ENCODE results near the gene SCN8A.

SCN8A gene

DNA sequence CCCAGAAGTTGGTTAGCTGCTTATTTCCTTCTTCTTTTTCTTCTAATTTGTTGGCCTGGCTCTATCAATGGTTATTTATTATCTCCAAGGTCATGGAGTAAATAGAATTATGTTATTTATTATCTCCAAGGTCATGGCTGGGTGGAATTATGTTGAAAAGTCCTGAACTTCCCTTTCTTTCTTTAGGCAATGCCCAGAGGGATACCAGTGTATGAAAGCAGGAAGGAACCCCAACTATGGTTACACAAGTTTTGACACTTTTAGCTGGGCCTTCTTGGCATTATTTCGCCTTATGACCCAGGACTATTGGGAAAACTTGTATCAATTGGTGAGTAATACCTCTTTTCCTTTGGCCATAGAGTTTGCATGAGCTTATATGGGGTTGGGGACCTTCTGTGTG is 111.6 kb downstream of the SCN8A start:
- Histone ChIP-seq H3K36me3 (ENCODE audit: control insufficient read depth, insufficient read depth, low read length) (no peaks in the 10 kb centered on the region), H3K27me3 (ENCODE audit: control insufficient read depth, insufficient read depth, low read length) (no peaks in the 10 kb centered on the region), H3K4me1 (ENCODE audit: control insufficient read depth, insufficient read depth, low read length) (no peaks in the 10 kb centered on the region), H3K27ac (ENCODE audit: low read depth, low read length) (no peak overlapping the region), H3K9ac (ENCODE audit: low read length) (no peak overlapping the region), H3K4me3 (ENCODE audit: low read length) (no peak overlapping the region)

DNA sequence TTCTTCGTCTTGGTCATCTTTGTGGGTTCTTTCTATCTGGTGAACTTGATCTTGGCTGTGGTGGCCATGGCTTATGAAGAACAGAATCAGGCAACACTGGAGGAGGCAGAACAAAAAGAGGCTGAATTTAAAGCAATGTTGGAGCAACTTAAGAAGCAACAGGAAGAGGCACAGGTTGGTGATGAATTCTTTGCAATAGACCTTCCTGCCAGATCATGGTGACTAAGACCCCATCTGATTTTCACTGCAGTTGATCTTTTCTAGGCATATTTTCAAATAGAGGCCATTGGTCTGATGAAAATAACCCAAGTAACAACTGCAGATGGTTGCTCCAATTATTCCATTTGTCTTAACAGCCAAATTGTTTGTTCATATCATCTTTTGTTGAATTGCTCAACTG is 114.4 kb downstream of the SCN8A start:
- no peaks in the 10 kb centered on the region for H3K36me3 ChIP-seq (ENCODE audit: control insufficient read depth, insufficient read depth, low read length)

DNA sequence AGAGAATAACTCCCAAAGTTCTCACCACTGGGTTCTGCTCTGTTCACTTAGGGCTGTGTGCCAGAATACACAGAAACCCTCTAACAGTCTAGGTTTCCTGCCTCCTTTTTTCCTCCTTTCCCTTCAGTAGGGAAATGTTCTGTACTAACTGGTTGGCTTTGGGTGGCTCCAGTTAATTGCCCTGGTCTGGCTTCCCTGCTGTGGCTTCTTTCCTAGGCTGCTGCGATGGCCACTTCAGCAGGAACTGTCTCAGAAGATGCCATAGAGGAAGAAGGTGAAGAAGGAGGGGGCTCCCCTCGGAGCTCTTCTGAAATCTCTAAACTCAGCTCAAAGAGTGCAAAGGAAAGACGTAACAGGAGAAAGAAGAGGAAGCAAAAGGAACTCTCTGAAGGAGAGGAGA is 115.2 kb downstream of the SCN8A start:
- H3K4me1 ChIP-seq (ENCODE audit: control insufficient read depth, insufficient read depth, low read length) = no peaks in the 10 kb centered on the region
- no peaks in the 10 kb centered on the region for H3K36me3 ChIP-seq (ENCODE audit: control insufficient read depth, insufficient read depth, low read length)
- H3K4me3 ChIP-seq (ENCODE audit: low read length) = no peak overlapping the region

More for the DNA sequence above, 114.4 kb downstream of the SCN8A start:
- no peak overlapping the region for H3K4me3 ChIP-seq (ENCODE audit: low read length)
- H3K4me1 ChIP-seq (ENCODE audit: control insufficient read depth, insufficient read depth, low read length) = no peaks in the 10 kb centered on the region
- H3K27me3 ChIP-seq (ENCODE audit: control insufficient read depth, insufficient read depth, low read length) = no peaks in the 10 kb centered on the region
- no peak overlapping the region for H3K9ac ChIP-seq (ENCODE audit: low read length)
- no peak overlapping the region for H3K27ac ChIP-seq (ENCODE audit: low read depth, low read length)

DNA sequence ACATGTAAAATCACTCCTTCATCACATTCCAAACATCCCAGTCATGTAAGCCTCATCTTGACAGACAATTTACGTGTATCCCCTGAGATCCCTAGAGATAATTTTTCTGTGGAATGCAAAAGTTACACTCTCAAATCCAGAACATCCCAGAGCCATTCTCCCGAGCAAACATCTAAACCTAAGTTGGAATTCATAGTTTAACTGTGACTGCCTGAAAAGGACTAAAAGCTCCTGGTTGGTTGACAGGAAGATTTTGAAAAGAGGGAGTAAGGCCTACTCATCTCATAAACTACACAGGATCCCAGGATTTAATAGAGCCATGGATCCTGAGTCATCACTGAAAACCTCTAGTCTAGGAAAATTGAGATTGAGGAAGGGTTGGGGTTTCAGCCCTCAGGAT is 123.6 kb downstream of the SCN8A start:
- Histone ChIP-seq H3K9ac (ENCODE audit: low read length) (no peak overlapping the region), H3K4me3 (ENCODE audit: low read length) (no peak overlapping the region), H3K36me3 (ENCODE audit: control insufficient read depth, insufficient read depth, low read length) (no peaks in the 10 kb centered on the region), H3K27ac (ENCODE audit: low read depth, low read length) (no peak overlapping the region), H3K27me3 (ENCODE audit: control insufficient read depth, insufficient read depth, low read length) (no peaks in the 10 kb centered on the region), H3K4me1 (ENCODE audit: control insufficient read depth, insufficient read depth, low read length) (no peaks in the 10 kb centered on the region)

More for the DNA sequence above, 115.2 kb downstream of the SCN8A start:
- Histone ChIP-seq H3K9ac (ENCODE audit: low read length) (no peak overlapping the region), H3K27me3 (ENCODE audit: control insufficient read depth, insufficient read depth, low read length) (no peaks in the 10 kb centered on the region), H3K27ac (ENCODE audit: low read depth, low read length) (no peak overlapping the region)

DNA sequence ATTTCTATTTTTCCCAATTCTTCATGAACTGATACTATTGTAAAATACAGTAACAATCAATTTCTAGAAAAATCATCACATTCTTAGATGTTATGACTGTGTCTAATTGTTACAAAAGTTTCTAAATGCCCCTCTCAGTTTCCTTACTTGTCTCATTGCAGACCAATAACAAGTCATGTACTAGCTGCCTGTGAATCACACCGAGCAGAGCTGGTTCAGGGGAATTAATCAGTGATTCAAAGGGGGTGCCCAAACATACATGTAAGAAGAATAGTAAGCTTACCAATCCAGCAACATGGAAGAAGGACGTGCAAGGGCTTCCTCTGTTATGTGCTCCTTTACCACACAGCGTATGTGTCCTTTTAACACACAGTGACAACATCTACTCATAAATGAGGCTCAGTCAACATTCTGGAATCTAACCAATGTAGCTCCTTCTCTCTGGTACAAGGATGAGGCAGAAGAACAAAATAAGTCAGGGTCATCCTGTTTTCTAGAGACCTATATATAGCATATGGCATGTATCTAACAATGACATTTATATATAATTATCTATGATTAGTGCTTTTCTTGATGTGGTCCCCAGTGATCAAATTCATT is 126.4 kb downstream of the SCN8A start:
- Histone ChIP-seq H3K4me3 (ENCODE audit: low read length) (no peak overlapping the region), H3K27ac (ENCODE audit: low read depth, low read length) (no peak overlapping the region), H3K4me1 (ENCODE audit: control insufficient read depth, insufficient read depth, low read length) (no peaks in the 10 kb centered on the region), H3K9ac (ENCODE audit: low read length) (no peak overlapping the region), H3K36me3 (ENCODE audit: control insufficient read depth, insufficient read depth, low read length) (no peaks in the 10 kb centered on the region), H3K27me3 (ENCODE audit: control insufficient read depth, insufficient read depth, low read length) (no peaks in the 10 kb centered on the region)

DNA sequence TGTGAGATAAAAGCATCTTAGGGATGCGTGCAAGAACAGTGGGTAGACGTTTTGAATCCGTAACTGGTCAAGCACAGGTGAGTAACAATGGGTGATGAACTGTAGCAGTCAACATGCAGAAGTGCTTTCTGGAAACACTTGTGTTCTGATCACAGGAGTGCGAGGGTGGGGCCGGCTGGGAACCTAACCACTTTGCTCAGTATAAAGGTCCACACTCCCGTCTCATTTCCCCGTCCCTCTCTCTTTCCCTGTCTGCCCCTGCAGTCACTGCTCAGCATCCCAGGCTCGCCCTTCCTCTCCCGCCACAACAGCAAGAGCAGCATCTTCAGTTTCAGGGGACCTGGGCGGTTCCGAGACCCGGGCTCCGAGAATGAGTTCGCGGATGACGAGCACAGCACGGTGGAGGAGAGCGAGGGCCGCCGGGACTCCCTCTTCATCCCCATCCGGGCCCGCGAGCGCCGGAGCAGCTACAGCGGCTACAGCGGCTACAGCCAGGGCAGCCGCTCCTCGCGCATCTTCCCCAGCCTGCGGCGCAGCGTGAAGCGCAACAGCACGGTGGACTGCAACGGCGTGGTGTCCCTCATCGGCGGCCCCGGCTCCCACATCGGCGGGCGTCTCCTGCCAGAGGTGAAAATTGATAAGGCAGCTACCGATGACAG is 130.4 kb downstream of the SCN8A start:
- no peak overlapping the region for H3K9ac ChIP-seq (ENCODE audit: low read length)
- no peaks in the 10 kb centered on the region for H3K36me3 ChIP-seq (ENCODE audit: control insufficient read depth, insufficient read depth, low read length)
- peak overlapping the region; percentile 44 for H3K4me3 ChIP-seq (ENCODE audit: low read length)
- H3K27me3 ChIP-seq (ENCODE audit: control insufficient read depth, insufficient read depth, low read length) = no peaks in the 10 kb centered on the region
- H3K4me1 ChIP-seq (ENCODE audit: control insufficient read depth, insufficient read depth, low read length) = no peaks in the 10 kb centered on the region
- no peak overlapping the region for H3K27ac ChIP-seq (ENCODE audit: low read depth, low read length)

DNA sequence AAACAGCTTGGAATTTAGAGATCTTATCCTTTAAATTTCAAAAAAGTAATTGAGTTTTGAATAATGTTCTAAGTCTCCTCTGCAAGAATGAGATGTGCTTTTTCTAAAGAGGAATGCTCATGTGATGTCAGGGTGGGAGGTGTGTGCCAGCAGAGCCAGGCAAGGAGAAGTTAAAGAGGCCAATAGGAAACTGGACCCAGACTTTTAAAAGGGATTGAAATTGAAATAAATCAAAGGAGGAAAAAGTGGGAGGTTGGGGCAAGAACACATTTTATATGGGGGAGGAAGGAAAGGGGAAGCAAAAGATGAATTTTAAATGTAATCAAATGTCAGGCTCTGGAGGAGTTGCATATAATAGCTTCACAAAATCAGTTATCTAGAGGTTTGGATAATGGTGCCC is 131.4 kb downstream of the SCN8A start:
- H3K4me3 ChIP-seq (ENCODE audit: low read length) = no peak overlapping the region
- H3K27ac ChIP-seq (ENCODE audit: low read depth, low read length) = no peak overlapping the region
- no peak overlapping the region for H3K9ac ChIP-seq (ENCODE audit: low read length)
- no peaks in the 10 kb centered on the region for H3K36me3 ChIP-seq (ENCODE audit: control insufficient read depth, insufficient read depth, low read length)
- no peaks in the 10 kb centered on the region for H3K27me3 ChIP-seq (ENCODE audit: control insufficient read depth, insufficient read depth, low read length)
- no peaks in the 10 kb centered on the region for H3K4me1 ChIP-seq (ENCODE audit: control insufficient read depth, insufficient read depth, low read length)

DNA sequence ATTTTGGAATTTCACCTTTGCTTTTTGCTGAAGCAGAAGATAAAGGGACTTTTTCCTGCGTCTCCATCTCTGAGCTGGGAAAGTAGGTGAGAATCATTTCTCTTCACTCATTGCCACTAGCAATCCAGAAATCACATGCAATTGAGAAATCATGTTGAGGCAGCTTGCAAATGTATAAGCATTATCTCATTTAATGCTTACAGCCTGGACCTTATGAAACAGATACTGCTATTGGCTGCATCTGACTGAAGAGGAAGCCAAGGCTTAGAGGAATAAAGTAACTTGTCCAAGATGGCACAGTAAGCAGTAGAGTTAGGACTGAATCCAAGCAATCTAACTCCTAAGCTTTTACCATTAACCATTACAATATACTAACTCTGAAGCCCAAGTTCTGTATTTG is 135.1 kb downstream of the SCN8A start:
- H3K27ac ChIP-seq (ENCODE audit: low read depth, low read length) = no peak overlapping the region
- H3K4me3 ChIP-seq (ENCODE audit: low read length) = no peak overlapping the region
- no peaks in the 10 kb centered on the region for H3K36me3 ChIP-seq (ENCODE audit: control insufficient read depth, insufficient read depth, low read length)
- no peak overlapping the region for H3K9ac ChIP-seq (ENCODE audit: low read length)
- no peaks in the 10 kb centered on the region for H3K27me3 ChIP-seq (ENCODE audit: control insufficient read depth, insufficient read depth, low read length)
- H3K4me1 ChIP-seq (ENCODE audit: control insufficient read depth, insufficient read depth, low read length) = no peaks in the 10 kb centered on the region

DNA sequence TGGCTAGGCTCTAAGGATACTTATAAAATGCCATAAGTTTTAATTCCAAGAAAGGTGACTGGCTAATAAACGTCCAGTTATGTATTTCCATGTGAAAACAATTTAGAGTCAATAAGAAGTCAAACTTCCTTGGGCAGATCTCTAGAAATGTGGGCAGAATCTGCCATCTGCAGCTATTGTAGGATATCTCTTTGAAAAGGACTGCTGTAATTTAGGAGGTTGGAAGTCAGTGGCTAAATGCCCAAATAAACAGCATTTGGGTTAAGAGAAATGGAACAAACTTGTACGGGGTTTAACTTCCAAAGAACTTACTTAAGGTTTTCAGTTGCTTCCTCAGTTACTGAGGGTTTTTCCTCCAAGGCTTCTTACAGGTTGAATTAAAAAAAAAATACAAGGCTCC is 135.9 kb downstream of the SCN8A start:
- no peaks in the 10 kb centered on the region for H3K36me3 ChIP-seq (ENCODE audit: control insufficient read depth, insufficient read depth, low read length)
- no peaks in the 10 kb centered on the region for H3K27me3 ChIP-seq (ENCODE audit: control insufficient read depth, insufficient read depth, low read length)
- no peak overlapping the region for H3K4me3 ChIP-seq (ENCODE audit: low read length)
- H3K4me1 ChIP-seq (ENCODE audit: control insufficient read depth, insufficient read depth, low read length) = no peaks in the 10 kb centered on the region
- no peak overlapping the region for H3K27ac ChIP-seq (ENCODE audit: low read depth, low read length)
- H3K9ac ChIP-seq (ENCODE audit: low read length) = no peak overlapping the region

DNA sequence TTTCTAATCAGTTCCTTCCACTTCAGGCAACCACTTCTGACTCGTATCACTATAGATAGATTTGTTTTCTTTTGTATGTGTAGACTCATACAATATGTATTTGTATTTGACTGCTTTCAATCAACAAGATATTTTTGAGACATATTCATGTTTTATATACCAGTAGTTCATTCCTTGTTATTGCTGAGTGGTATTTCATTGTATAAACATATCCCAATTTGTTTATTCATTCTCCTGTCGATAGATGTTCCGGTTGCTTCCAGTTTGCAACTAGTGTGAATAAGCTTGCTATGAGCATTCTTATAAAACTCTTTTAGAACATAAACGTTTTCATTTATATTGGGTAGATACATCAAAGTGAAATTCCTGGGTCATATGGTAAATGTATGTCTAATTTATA is 138.3 kb downstream of the SCN8A start:
- no peak overlapping the region for H3K27ac ChIP-seq (ENCODE audit: low read depth, low read length)
- no peaks in the 10 kb centered on the region for H3K36me3 ChIP-seq (ENCODE audit: control insufficient read depth, insufficient read depth, low read length)
- H3K9ac ChIP-seq (ENCODE audit: low read length) = no peak overlapping the region
- H3K27me3 ChIP-seq (ENCODE audit: control insufficient read depth, insufficient read depth, low read length) = no peaks in the 10 kb centered on the region
- no peaks in the 10 kb centered on the region for H3K4me1 ChIP-seq (ENCODE audit: control insufficient read depth, insufficient read depth, low read length)
- H3K4me3 ChIP-seq (ENCODE audit: low read length) = no peak overlapping the region

DNA sequence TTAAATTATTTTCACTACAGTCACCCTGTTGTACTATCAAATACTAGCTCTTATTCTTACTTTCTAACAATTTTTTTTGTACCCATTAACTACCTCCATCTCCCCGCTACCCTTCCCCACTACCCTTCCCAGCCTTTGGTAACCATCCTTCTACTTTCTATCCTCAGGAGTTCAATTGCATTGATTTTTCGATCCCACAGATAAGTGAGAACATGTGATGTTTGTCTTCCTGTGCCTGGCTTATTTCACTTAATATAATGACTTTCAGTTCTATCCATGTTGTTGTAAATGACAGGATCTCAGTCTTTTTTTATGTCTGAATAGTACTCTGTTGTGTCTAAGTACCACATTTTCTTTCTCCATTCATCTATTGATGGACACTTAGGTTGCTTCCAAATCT is 139.7 kb downstream of the SCN8A start:
- no peak overlapping the region for H3K9ac ChIP-seq (ENCODE audit: low read length)
- no peaks in the 10 kb centered on the region for H3K36me3 ChIP-seq (ENCODE audit: control insufficient read depth, insufficient read depth, low read length)
- no peaks in the 10 kb centered on the region for H3K27me3 ChIP-seq (ENCODE audit: control insufficient read depth, insufficient read depth, low read length)
- H3K27ac ChIP-seq (ENCODE audit: low read depth, low read length) = no peak overlapping the region
- H3K4me3 ChIP-seq (ENCODE audit: low read length) = no peak overlapping the region
- no peaks in the 10 kb centered on the region for H3K4me1 ChIP-seq (ENCODE audit: control insufficient read depth, insufficient read depth, low read length)

DNA sequence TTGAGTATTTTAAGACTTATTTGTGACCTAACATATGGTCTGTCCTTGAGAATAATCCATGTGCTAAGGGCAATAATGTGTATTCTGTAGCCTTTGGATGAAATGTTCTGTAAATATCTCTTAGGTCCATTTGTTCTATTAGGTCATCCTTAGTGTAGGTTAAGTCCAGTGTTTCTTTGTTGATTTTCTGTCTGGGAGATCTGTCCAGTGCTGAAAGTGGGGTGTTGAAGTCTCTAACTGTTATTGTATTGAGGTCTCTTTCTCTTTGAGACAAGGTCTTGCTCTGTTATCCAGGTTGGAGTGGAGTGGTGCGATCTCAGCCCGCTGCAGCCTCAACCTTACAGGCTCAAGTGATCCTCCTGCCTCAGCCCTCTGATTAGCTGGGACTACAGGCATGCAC is 149.5 kb downstream of the SCN8A start:
- Histone ChIP-seq H3K9ac (ENCODE audit: low read length) (no peak overlapping the region), H3K4me3 (ENCODE audit: low read length) (no peak overlapping the region), H3K36me3 (ENCODE audit: control insufficient read depth, insufficient read depth, low read length) (no peaks in the 10 kb centered on the region), H3K4me1 (ENCODE audit: control insufficient read depth, insufficient read depth, low read length) (no peaks in the 10 kb centered on the region), H3K27ac (ENCODE audit: low read depth, low read length) (no peak overlapping the region), H3K27me3 (ENCODE audit: control insufficient read depth, insufficient read depth, low read length) (no peaks in the 10 kb centered on the region)

DNA sequence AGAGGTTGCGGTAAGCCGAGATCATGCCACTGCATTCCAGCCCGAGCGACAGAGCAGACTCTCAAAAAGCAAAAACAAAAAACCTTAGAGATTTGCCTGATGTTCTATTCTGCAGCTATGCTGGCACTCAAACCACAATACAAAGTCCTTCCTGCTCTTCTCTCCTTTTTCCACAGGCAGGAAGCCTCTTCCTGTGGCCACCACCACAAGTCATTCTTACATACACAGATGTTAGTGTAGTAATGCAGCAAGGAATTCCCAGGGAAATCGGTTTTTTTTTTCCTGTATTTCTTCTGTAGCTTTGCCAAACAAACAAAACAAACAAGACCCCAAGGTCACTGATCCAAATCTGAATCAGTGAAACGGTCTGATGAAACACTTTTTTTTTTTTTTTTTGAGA is 153.2 kb downstream of the SCN8A start:
- Histone ChIP-seq H3K36me3 (ENCODE audit: control insufficient read depth, insufficient read depth, low read length) (no peaks in the 10 kb centered on the region), H3K27me3 (ENCODE audit: control insufficient read depth, insufficient read depth, low read length) (no peaks in the 10 kb centered on the region), H3K4me1 (ENCODE audit: control insufficient read depth, insufficient read depth, low read length) (no peaks in the 10 kb centered on the region), H3K4me3 (ENCODE audit: low read length) (no peak overlapping the region), H3K27ac (ENCODE audit: low read depth, low read length) (no peak overlapping the region), H3K9ac (ENCODE audit: low read length) (no peak overlapping the region)
